Bronchial epithelial cell (primary cell): ENCODE data around the gene DIDO1. TPM values are rescaled to one million over a fixed set of nuclear protein-coding genes. Genes with fewer than 3 reads are reported as not detected.

Experiments used
- DNase-seq: peaks from one replicate; pipeline ENCODE4 v3.0.0-alpha.2; 2010; ENCODE audit warnings: low read depth
- FAIRE-seq: peaks from 2 replicates; lab custom pipeline; 2011; peaks lifted over from hg19 to GRCh38; lab: Jason Lieb, UNC
- H3K27me3 ChIP-seq: 2 replicates; pipeline ENCODE4 v1.5.1; 2011; ENCODE audit warnings: low read length; ENCODE audit not compliant: control insufficient read depth, insufficient read depth
- H3K36me3 ChIP-seq: 2 replicates; pipeline ENCODE4 v1.5.1; 2011; ENCODE audit warnings: low read length; ENCODE audit not compliant: control insufficient read depth, insufficient read depth
- H3K4me3 ChIP-seq: 2 replicates; pipeline ENCODE4 v1.5.1; 2011; ENCODE audit warnings: mild to moderate bottlenecking, low read depth, low read length, control low read depth
- CTCF ChIP-seq: IDR thresholded peaks from 2 replicates; pipeline ENCODE4 v1.5.1; 2011; ENCODE audit warnings: mild to moderate bottlenecking, moderate library complexity, low read length, control low read depth, inconsistent platforms; ENCODE audit not compliant: insufficient read depth, severe bottlenecking
- total RNA-seq: library from RNA; depleted of rRNA; stranded (reverse); fragments of >200 nt; gene quantifications from 2 replicates; pipeline ENCODE4 v1.2.1, GENCODE V29; 2014

DIDO1 gene
- total RNA-seq, 1 donor from 2014 or later = 26.9 TPM

DNA sequence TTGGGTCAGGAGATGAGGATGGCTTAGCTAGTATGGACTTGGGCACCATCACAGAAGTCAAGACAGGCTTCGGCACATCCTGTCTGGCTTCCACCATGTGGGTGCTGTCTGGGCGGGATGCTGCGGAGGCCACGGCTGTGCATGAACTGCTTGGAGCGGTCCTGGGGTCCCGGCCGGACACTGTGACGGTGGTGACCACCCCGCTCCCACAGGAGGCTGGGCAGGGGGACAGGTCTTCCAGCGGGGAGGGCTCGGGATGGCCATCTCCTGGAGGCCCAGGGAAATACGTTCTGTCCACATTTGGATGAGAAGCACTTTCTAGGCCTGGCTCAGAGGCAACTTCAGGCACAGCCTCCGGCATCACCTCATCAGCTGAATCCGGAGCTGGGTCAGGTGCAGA is 32.6 kb downstream of the DIDO1 start:
- H3K36me3 ChIP-seq = peaks cover 53% of the 10 kb centered on the region

DNA sequence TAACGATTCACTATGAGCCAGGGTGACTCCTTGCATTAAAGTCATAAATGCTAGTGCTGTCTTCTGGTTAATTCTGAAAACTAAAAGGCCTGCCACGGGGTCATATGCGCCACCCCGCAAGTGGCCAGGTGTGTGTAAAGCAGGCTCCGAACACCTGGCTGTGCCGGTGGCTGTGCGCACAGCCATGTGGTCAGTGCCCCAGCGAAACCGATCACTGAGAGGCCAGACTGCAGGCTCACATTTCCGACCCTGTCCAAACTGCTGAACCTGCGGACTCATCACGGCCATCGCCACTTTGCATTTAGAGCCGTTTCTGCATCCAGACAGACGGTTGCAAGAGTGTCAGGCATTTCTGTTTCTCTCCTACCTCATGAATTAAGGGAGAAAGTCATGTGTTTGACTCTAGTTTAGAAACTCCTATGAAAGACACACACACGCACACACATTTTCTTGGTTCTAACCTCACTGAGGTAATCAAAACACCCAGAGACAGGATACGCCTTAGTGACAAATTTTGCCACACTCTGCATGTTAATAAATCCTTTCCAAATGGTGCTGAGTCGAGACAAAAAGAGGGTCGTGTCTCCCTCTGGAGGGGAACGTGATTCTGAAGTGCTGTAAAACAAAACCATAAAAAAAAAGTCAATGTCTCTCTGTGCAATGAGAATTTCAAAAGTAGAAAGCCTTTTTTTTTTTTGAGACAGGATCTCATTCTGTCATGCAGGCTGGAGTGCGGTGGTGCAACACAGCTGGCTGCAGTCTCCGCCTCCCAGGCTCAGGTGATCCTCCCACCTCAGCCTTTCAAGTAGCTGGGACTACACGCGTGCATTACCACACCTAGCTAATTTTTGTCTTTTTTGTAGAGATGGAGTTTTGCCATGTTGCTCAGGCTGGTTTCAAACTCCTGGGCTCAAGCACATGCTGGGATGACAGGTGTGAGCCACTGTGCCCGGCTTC is 33.7 kb downstream of the DIDO1 start:
- H3K4me3 ChIP-seq = no peak overlapping the region
- no peak for TF ChIP-seq CTCF
- H3K27me3 ChIP-seq = no peaks in the 10 kb centered on the region
- DNase-seq = no peak
- FAIRE-seq = no peak
- H3K36me3 ChIP-seq = peaks cover 56% of the 10 kb centered on the region

More for the DNA sequence above, 32.6 kb downstream of the DIDO1 start:
- DNase-seq = no peak
- Histone ChIP-seq H3K4me3 (no peak overlapping the region), H3K27me3 (no peaks in the 10 kb centered on the region)
- FAIRE-seq = no peak
- peak; percentile 8 for TF ChIP-seq CTCF

GRCh38 chr20:62891111-62891510 is 35.2 kb downstream of the DIDO1 start:
- FAIRE-seq = no peak
- Histone ChIP-seq H3K36me3 (peaks cover 51% of the 10 kb centered on the region), H3K4me3 (no peak overlapping the region), H3K27me3 (no peaks in the 10 kb centered on the region)
- TF ChIP-seq CTCF = no peak
- no peak for DNase-seq

GRCh38 chr20:62890444-62890843 is 35.9 kb downstream of the DIDO1 start:
- no peak for FAIRE-seq
- no peaks in the 10 kb centered on the region for H3K27me3 ChIP-seq
- no peak for TF ChIP-seq CTCF
- H3K4me3 ChIP-seq = no peak overlapping the region
- DNase-seq = no peak
- H3K36me3 ChIP-seq = peaks cover 46% of the 10 kb centered on the region

DNA sequence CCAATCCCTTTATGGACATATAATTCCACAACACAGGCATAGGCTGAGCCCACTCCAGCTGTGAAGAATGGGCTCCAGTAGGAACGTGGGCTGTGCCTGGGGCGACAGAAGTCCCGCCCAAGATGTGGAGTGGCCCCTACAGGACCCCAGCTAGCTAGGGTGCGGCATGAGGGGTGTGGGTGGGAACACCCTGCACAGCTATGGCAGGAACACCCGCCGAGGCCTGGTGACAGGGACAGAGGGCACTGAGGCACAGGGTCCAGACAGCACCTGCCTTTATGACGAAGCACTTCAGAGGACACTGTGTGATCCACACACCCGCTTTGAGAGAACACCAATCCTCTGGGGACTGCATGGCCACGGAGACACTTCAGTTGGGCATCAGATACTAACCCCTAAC is 36.4 kb downstream of the DIDO1 start:
- Histone ChIP-seq H3K4me3 (no peak overlapping the region), H3K27me3 (no peaks in the 10 kb centered on the region), H3K36me3 (peaks cover 41% of the 10 kb centered on the region)
- no peak for DNase-seq
- TF ChIP-seq CTCF = no peak
- peak; percentile 43 for FAIRE-seq
